Natural killer cell (primary cell): Measurements from ENCODE around the gene CEMIP. TPM values are rescaled to one million over a fixed set of nuclear protein-coding genes. Genes with fewer than 3 reads are reported as not detected.

Experiments
- ATAC-seq, 3 donors: fragments of 150-1000 bp in 2 of 3; fragments of 200-7000 bp in 1 of 3; cut with Tn5 transposase; 1 replicate in 1 of 3; 2 replicates in 2 of 3; pipeline ENCODE4 v1.10.0; 2021; ENCODE audit warnings: mild to moderate bottlenecking in 2 of 3, moderate library complexity in 2 of 3
- DNase-seq, 2 donors: peaks; one replicate each; pipeline versions ENCODE4 v3.0.0 to v3.0.0-alpha.2; 2013 to 2021; ENCODE audit warnings: mixed read lengths in 1 of 2
- H3K27ac ChIP-seq: one replicate; pipeline ENCODE4 v1.5.1; 2013; ENCODE audit warnings: mild to moderate bottlenecking, low read length
- H3K27me3 ChIP-seq: one replicate; pipeline ENCODE4 v1.6.1; 2013; ENCODE audit warnings: low read length; ENCODE audit not compliant: control insufficient read depth, insufficient read depth
- H3K36me3 ChIP-seq: one replicate; pipeline ENCODE4 v1.6.1; 2013; ENCODE audit warnings: low read length; ENCODE audit not compliant: control insufficient read depth, insufficient read depth
- H3K4me1 ChIP-seq: one replicate; pipeline ENCODE4 v1.6.1; 2013; ENCODE audit warnings: low read length; ENCODE audit not compliant: control insufficient read depth, insufficient read depth
- H3K4me3 ChIP-seq: one replicate; pipeline ENCODE4 v1.5.1; 2013; ENCODE audit warnings: low read length
- H3K9me3 ChIP-seq: one replicate; pipeline ENCODE4 v1.6.1; 2013; ENCODE audit warnings: low read length; ENCODE audit not compliant: control insufficient read depth, insufficient read depth
- H3K27ac Mint-ChIP-seq, 2 donors: one replicate each; pipeline ENCODE4 v1.8.0; 2022; ENCODE audit warnings: mild to moderate bottlenecking in 2 of 2, mixed read lengths in 2 of 2, moderate library complexity in 1 of 2
- H3K27me3 Mint-ChIP-seq, 2 donors: one replicate each; pipeline ENCODE4 v1.8.0; 2022; ENCODE audit warnings: low read depth in 2 of 2, mixed read lengths in 2 of 2
- H3K36me3 Mint-ChIP-seq: one replicate; pipeline ENCODE4 v1.8.0; 2022; ENCODE audit warnings: mixed read lengths
- H3K4me1 Mint-ChIP-seq, 2 donors: one replicate each; pipeline ENCODE4 v1.8.0; 2022; ENCODE audit warnings: mixed read lengths in 2 of 2
- H3K4me3 Mint-ChIP-seq: one replicate; pipeline ENCODE4 v1.8.0; 2022; ENCODE audit warnings: mild to moderate bottlenecking, moderate library complexity, mixed read lengths
- H3K9me3 Mint-ChIP-seq, 2 donors: one replicate each; pipeline ENCODE4 v1.8.0; 2022; ENCODE audit warnings: mixed read lengths in 2 of 2
- WGBS: methylation state at CpG from one replicate; pipeline ENCODE4 v1.1.7; 2013; ENCODE audit warnings: missing lambda C conversion rate; ENCODE audit not compliant: insufficient coverage; 5-methylcytosine and 5-hydroxymethylcytosine counted together
- intact Hi-C: fragments of 100-400 bp; cut with micrococcal nuclease; formaldehyde crosslinking; loops from one replicate; pipeline ENCODE4 v1.14.2; 2022
- total RNA-seq, 4 donors: library from RNA; stranded (reverse); fragments of 120-200 nt in 1 of 4; gene quantifications; one replicate each; pipeline versions ENCODE4 v1.2.3 to v1.2.4, GENCODE V29; 2013 to 2022
- TF ChIP-seq, protein P1 (sequence below): fragments of 200-600 bp; IDR thresholded peaks from one replicate; pipeline ENCODE4 v1.8.0; 2022; ENCODE audit warnings: antibody characterized with exemption

Gene CEMIP
- total RNA-seq, 3 donors from 2014 or later (not counting 1 experiment from before 2014, with no cell fraction given): 0.07 to 0.82 TPM; not detected in 1

DNA sequence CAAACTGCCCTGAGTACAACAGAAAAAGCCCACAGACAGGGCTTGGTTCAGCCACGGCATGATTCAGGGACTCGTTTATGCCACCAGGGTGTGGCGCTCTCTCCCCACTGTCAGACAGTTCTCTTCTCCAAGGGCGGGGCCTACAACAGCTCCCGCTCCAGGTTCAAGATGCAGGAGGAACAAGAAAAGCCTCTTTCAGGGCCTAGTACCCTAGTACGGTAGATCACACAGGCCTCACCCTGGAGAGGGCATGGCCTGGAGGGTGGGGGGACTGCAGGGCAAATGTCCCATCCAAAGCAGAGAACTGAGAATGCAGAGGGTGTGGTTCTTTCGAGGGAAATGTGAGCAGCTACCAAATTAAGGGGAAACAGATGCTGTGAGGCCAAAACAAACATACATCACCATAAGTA is 198.5 kb downstream of the CEMIP start:
- H3K27me3 ChIP-seq: no peaks in the 10 kb centered on the region
- TF ChIP-seq, protein P1, sequence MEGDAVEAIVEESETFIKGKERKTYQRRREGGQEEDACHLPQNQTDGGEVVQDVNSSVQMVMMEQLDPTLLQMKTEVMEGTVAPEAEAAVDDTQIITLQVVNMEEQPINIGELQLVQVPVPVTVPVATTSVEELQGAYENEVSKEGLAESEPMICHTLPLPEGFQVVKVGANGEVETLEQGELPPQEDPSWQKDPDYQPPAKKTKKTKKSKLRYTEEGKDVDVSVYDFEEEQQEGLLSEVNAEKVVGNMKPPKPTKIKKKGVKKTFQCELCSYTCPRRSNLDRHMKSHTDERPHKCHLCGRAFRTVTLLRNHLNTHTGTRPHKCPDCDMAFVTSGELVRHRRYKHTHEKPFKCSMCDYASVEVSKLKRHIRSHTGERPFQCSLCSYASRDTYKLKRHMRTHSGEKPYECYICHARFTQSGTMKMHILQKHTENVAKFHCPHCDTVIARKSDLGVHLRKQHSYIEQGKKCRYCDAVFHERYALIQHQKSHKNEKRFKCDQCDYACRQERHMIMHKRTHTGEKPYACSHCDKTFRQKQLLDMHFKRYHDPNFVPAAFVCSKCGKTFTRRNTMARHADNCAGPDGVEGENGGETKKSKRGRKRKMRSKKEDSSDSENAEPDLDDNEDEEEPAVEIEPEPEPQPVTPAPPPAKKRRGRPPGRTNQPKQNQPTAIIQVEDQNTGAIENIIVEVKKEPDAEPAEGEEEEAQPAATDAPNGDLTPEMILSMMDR: no peak
- peak; percentile 29 to 30 (median 30) for ATAC-seq
- Mint-ChIP-seq H3K27ac (peak overlapping the region; percentile 21 to 54), H3K9me3 (no peaks in the 10 kb centered on the region), H3K4me3 (no peak overlapping the region), H3K27me3 (no peaks in the 10 kb centered on the region), H3K4me1 (peaks cover 37 to 38% of the 10 kb centered on the region in 2 donors), H3K36me3 (peaks cover 10% of the 10 kb centered on the region)
- H3K36me3 ChIP-seq: peaks cover 31% of the 10 kb centered on the region
- H3K4me1 ChIP-seq: peaks cover 3% of the 10 kb centered on the region
- no peak overlapping the region for H3K27ac ChIP-seq
- peak in 1 of 2 donors; percentile 63 for DNase-seq
- no peaks in the 10 kb centered on the region for H3K9me3 ChIP-seq
- intact Hi-C loops: loop anchor here (10.0 kb wide), 1 partner anchor 287 kb away; no protein-coding TSS in a partner anchor
- 87% methylated on average over 6 of the region's 7 CpGs for WGBS
- H3K4me3 ChIP-seq: no peak overlapping the region

DNA sequence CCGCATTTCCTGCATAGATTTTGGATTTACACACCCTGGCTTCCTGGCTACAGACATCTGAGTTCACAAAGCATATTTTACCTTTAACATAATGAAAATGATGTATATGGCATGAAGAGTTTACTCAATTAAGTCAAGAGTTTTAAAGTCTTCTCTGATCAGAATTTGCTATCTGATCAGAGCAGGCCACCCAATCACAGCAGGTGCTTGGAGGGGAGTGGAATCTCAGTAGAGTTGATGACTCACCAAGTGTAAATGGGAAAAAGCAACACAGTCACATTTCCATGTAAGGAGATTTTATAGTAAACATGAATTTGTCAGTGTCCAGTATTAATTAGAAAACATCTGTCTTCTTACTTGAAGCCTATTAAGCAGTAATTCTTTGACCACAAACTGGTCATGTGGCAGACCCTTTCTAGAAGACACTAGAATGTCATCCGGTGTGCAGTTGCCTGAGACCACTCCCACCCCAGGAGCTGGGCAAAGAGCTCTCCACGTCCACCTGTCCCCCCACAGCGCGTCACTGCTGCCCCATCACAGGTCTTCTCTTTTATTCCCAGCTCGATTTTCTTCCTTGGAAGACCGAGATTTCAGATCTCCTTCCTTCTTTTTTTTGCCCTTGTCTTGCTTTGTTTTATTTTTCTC is 199.6 kb downstream of the CEMIP start:
- H3K27ac Mint-ChIP-seq: peak overlapping the region in 1 of 2 donors; percentile 43
- no peaks in the 10 kb centered on the region for H3K9me3 Mint-ChIP-seq
- peaks cover 42 to 43% of the 10 kb centered on the region in 2 donors for H3K4me1 Mint-ChIP-seq
- Histone ChIP-seq H3K27me3 (no peaks in the 10 kb centered on the region), H3K36me3 (peaks cover 32% of the 10 kb centered on the region), H3K9me3 (no peaks in the 10 kb centered on the region), H3K4me3 (no peak overlapping the region), H3K4me1 (peaks cover 3% of the 10 kb centered on the region), H3K27ac (no peak overlapping the region)
- no peaks in the 10 kb centered on the region for H3K27me3 Mint-ChIP-seq
- H3K4me3 Mint-ChIP-seq: no peak overlapping the region
- TF ChIP-seq, protein P1: no peak
- intact Hi-C loops: loop anchor here (10.0 kb wide), 1 partner anchor 286 kb away; no protein-coding TSS in a partner anchor
- ATAC-seq (no peak), DNase-seq (no peak)
- WGBS: 96% methylated on average over 7 of the region's 7 CpGs
- peaks cover 10% of the 10 kb centered on the region for H3K36me3 Mint-ChIP-seq

GRCh38 chr15:80979538-80980200 is 200.5 kb downstream of the CEMIP start:
- DNase-seq: no peak
- H3K4me3 Mint-ChIP-seq: no peak overlapping the region
- intact Hi-C loops: loop anchor here (10.0 kb wide), 1 partner anchor 285 kb away; no protein-coding TSS in a partner anchor
- peaks cover 40 to 45% of the 10 kb centered on the region in 2 donors for H3K4me1 Mint-ChIP-seq
- no peaks in the 10 kb centered on the region for H3K9me3 Mint-ChIP-seq
- peaks cover 3% of the 10 kb centered on the region for H3K4me1 ChIP-seq
- peaks cover 10% of the 10 kb centered on the region for H3K36me3 Mint-ChIP-seq
- no peak overlapping the region for H3K27ac ChIP-seq
- TF ChIP-seq, protein P1: no peak
- ATAC-seq: no peak
- no peak overlapping the region for H3K4me3 ChIP-seq
- H3K9me3 ChIP-seq: no peaks in the 10 kb centered on the region
- no peaks in the 10 kb centered on the region for H3K27me3 Mint-ChIP-seq
- H3K27me3 ChIP-seq: no peaks in the 10 kb centered on the region
- peaks cover 32% of the 10 kb centered on the region for H3K36me3 ChIP-seq
- WGBS: 96% methylated on average over 8 of the region's 8 CpGs
- peak overlapping the region in 1 of 2 donors; percentile 3 for H3K27ac Mint-ChIP-seq
